Uterus (tissue), 2 donors: ENCODE results near the gene SLIT3.

Experiments
- CTCF ChIP-seq, 4 experiments: fragments of 200-600 bp in 2 of 4; fragments of 450-650 bp in 2 of 4; sonication (generic) in 2 of 4; IDR thresholded peaks; one replicate each; pipeline ENCODE4 v1.5.1; 2016 to 2019; ENCODE audit warnings: antibody characterized with exemption in 4 of 4, mild to moderate bottlenecking in 2 of 4, moderate library complexity in 1 of 4
- POLR2A ChIP-seq, 2 donors: fragments of 450-650 bp; IDR thresholded peaks; one replicate each; pipeline ENCODE4 v1.6.1; 2016; ENCODE audit warnings: antibody characterized with exemption in 2 of 2, mild to moderate bottlenecking in 1 of 2, moderate library complexity in 1 of 2

- TF ChIP-seq CTCF (IDR thresholded peaks at IDR 0.05) (no peak), POLR2A (IDR thresholded peaks at IDR 0.05) (no peak)
Measured at GRCh38 chr5:168830833-168831232, 470.1 kb downstream of the SLIT3 start.
